ENCODE results near the gene CABP7. TPM values are rescaled to one million over a fixed set of nuclear protein-coding genes. Genes with fewer than 3 reads are reported as not detected.
"Not testable (repeated sequence)": the region's sequence is repeated elsewhere in the genome, so short reads cannot be mapped to it uniquely, and the experiment has no call there.

CABP7 gene
- total RNA-seq, 1 experiment from 2014 or later = not detected

GRCh38 chr22:29744902-29745301, 25.1 kb downstream of the CABP7 start:
- no peak for DNase-seq (ENCODE audit: extremely low read depth, low read depth)

- no peak for DNase-seq (ENCODE audit: extremely low read depth, low read depth)
These were observed 28.0 kb downstream of the CABP7 start for GRCh38 chr22:29747832-29748231.

DNA sequence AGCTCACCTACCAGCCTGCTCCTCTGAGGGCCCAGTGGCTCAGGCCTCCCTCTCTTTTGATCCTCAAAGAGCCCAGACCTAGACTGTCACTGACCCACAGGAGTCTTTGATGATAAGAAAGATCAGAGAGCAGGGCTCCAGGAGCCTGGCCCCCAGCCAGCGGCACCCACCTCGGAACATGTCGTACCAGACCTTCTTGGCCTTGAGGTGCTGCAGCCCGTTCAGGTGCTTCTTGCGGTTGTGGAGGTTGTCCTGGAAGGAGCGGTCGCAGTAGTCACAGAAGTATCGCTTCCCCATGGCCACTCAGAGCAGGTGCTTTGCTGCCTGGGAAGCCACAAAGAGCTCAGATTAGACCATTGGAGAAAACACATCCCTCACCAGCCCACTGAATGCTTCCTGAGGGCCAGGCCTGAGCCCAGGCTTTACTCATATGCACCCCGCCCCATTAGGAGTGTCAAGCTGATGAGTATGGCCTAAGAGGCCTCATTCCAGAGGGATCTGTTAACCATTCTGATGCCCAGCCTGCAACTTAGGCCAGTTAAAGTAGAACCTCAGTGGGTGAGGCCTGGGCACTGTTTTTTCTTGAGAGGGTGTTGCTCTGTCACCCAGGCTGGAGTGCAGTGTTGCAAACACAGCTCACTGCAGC, 28.6 kb downstream of the CABP7 start:
- DNase-seq (ENCODE audit: extremely low read depth, low read depth) = no peak

GRCh38 chr22:29750029-29750428, 30.2 kb downstream of the CABP7 start:
- no peak for DNase-seq (ENCODE audit: extremely low read depth, low read depth)

DNA sequence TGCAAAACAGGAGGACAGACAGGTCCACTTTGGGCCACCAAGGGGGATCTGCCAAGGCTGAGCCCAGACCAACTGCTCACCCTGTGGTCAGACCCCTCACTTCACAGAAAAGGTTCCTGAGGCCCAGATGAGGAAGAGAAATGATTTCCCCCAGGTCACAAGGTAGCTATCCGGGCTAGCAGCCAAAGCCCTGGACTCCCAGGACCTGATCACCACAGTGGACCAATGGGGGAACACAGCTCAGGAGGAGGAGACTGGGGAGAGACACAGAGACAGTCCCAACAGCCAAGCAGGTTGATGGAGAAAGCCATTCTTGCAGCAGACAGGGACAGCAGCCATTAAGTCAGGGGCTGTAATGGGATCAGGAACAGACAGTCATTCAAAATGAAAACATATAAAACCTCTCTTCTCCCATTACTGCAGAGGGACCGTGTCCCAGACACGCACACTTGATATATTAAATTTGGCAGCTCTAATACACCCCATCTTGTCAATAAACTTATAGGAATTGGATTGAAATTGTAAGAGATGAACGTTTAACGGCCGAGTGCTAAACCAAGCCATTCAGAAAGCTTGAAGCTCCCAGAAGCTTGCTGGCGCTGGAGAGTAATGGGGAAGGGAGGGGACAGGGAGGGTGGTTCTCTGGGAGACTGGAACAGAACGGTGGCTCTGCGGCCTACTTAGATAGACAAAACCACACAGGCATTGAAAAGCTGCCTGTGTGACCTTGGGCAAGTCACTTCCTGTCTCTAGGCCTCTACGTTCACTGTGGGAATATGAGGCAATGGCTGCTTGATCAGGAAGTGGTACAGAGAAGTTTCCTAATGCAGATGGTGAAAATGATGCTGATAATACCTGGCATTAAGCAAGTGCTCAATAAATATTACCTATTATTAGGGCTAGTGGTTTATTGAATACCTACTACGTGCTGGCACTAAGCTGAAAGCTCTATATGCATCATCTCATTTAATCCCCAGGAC, 31.0 kb downstream of the CABP7 start:
- no peak for DNase-seq (ENCODE audit: extremely low read depth, low read depth)

DNA sequence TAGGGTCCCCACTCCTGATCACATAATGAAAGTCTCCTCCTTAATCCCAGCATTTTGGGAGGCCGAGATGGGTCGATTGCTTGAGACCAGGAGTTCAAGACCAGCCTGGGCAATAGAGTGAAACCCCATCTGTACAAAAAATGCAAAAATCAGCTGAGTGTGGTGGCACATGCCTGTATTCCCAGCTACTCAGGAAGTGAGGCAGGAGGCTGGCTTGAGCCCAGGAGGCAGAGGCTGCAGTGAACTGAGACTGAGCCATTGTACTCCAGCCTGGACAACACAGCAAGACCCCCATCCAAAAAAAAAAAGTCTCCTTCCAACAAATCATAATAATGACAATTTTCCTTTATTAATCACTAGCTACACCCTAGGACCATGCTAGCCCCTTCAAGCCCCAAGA, 31.9 kb downstream of the CABP7 start:
- DNase-seq (ENCODE audit: extremely low read depth, low read depth) = no peak

DNA sequence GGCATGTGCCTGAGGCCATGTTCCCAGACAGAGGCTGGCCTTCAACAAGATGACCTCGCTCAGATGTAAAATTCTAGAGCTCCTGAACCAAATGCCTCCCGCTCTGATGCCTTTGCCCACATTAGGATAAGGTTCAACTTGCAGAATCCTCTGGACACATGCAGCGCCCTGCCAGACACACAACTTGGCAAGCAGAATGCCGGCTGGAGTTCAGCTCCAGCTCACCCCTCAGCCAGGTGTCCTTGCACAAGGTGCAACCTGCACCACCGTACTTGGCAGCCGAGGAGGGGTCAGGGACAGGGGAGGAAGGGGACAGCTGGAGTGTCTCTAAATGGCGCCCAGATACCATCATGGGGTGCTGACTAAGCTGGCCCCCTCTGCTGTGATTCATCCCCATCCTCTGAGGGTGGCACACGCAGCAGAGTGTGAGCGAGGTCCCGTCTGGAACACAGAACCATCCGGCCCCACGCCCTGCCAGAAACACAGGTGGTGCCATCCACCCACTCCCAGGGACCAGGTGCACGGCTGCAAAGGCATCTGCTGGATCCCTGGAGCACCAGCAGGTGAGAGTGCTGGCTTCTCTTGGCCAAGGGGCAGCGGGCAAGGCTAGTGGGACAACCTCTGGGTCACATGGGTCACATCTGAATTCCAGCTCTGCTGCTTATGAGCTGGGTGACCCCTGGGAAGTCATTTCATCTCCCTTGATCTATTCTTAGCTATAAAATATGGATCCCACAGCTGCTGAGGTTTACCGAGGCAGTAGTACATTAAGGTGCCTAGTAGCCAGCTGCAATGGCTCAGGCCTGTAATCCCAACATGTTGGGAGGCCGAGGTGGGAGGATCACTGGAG, 34.2 kb downstream of the CABP7 start:
- no peak for DNase-seq (ENCODE audit: extremely low read depth, low read depth)

GRCh38 chr22:29754658-29755395, 35.0 kb downstream of the CABP7 start:
- DNase-seq (ENCODE audit: extremely low read depth, low read depth) = not testable (repeated sequence)

DNA sequence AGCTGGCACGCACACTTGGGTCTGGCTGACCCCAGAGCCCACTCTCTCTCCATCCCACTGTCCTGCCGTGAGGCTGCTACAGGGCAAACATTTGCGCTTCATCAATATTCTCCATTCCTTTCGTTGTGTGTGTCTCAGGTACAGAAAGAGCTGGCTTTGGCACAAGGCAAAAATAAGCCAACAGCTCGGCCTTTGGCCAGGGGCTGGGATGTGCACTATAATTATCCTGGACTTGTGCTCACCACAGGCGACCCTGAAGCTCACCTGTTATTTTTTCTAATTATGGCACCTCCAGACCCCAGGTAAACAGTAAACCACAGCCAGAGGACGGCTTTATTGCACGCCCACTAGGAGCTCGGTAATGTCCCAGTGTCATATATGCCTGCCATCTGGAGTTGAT, 36.1 kb downstream of the CABP7 start:
- DNase-seq (ENCODE audit: extremely low read depth, low read depth) = no peak

DNA sequence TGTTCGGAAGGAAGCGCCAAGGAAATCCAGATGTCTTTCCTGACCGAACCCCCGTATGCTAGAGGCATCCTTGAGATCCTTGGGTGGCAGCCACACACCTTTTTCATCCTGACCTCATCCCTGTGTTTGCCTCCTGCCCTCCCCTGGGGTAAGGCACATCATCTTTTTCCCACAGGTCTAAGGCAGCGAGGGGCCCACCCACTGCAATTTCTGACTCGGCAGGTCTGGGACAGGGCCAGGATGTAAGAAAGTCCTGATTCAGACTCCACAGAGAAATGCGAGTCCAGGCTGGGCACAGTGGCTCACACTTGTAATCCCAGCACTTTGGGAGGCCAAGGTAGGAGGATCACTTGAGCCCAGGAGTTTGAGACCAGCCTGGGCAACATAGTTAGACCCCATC, 36.5 kb downstream of the CABP7 start:
- DNase-seq (ENCODE audit: extremely low read depth, low read depth) = no peak

DNA sequence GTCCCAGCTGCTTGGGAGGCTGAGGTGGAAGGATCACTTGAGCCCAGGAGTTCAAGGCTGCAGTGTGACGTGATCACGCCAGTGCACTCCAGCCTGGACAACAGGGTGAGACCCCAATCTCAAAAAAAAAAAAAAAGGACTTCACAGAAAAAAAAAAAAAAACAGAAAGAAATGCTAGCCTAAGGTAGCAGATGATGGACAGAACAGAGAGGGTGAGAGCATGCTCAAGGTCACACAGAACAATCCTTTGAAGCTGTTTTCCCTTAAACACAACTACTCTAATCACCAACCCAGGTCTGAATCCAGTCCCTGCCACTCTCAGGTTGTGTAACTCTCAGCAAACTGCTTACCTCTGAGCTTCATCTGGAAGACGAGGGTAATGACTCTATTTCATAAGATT, 37.3 kb downstream of the CABP7 start:
- no peak for DNase-seq (ENCODE audit: extremely low read depth, low read depth)

DNA sequence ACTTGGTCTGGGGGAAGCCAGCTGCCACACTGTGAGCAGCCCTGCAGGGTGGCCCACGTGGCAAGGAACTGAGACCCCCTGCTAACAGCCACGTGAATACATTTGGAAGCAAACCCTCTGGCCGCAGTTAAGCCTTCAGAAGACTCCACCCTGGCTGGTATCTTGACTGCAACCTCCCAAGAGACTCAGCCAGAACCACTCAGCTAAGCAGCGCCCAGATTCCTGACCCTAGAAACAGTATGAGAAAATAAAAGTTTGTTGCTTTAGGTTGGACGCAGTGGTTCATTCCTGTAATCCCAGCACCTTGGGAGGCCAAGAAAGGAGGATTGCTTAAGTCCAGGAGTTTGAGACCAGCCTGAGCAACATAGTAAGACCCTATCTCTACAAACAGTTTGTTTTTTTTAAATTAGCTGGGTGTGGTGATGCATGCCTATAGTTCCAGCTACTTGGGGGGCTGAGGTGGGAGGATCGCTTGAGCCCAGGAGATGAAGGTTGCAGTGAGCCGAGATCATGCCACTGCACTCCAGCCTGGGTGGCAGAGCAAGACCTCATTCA, 38.3 kb downstream of the CABP7 start:
- DNase-seq (ENCODE audit: extremely low read depth, low read depth) = no peak

DNA sequence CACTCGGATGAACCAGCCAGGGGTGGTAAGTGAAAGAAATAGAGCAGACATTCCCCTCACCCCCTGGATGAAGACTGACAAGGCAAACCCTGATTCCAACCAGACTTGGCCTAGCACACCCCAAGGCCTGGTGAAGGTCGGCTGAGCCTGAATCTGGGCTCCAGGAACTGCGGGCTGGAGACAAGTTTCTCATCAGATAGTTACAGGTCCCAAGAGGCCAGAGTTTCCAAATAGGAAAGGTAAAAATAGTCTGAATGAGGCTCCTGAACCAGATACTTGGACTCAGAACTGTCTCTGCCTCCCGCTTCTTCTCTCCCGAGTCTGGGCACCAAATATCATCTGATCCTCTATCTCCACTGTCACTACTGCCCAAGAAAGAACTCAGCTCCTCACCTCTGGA, 39.2 kb downstream of the CABP7 start:
- DNase-seq (ENCODE audit: extremely low read depth, low read depth) = no peak

DNA sequence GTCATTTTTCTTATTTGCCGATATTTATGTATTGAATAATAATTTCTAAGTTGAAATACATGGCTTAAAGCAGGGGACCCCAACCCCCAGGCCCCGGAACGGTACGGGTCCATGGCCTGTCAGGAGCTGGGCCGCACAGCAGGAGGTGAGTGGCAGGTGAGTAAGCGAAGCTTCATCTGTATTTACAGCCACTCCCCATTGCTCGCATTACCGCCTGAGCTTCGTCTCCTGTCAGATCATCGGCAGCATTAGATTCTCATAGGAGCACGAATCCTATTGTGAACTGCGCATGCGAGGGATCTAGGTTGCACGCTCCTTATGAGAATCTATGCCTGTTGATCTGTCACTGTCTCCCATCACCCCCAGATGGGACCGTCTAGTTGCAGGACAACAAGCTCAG, 42.5 kb downstream of the CABP7 start:
- DNase-seq (ENCODE audit: extremely low read depth, low read depth) = no peak

DNA sequence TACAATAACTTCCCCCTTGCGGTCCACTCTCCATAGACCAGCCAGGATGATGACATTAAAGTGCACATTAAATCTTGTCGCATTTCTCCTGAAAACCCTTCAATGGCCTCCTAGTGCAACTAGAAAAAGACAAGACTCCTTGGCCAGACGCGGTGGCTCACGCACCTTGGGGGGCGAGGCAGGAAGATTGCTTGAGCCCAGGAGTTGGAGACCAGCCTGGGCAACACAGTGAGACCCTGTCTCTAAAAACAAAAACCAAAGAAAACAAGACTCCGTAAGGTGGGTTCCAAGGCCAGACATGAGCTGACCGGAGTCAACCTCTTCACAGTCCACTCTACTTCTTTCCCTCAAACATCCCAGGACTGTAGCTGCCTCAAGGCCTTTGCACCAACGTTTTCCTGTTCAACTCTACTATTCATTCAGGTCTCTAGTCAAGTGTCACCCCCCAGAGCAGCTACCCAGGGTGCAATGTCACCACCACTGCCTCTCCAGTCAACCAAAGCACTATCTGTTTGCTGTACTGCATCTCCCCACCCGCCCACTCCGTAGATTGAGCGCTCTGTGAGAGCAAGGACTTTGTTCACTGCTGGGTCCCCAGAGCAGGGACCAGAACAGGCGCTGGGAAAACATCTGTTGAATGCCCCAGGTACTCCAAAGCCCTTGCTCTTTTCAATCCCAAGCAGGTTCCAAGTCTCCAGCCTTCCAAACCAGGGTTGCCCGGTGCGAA, 46.3 kb downstream of the CABP7 start:
- no peak for DNase-seq (ENCODE audit: extremely low read depth, low read depth)

DNA sequence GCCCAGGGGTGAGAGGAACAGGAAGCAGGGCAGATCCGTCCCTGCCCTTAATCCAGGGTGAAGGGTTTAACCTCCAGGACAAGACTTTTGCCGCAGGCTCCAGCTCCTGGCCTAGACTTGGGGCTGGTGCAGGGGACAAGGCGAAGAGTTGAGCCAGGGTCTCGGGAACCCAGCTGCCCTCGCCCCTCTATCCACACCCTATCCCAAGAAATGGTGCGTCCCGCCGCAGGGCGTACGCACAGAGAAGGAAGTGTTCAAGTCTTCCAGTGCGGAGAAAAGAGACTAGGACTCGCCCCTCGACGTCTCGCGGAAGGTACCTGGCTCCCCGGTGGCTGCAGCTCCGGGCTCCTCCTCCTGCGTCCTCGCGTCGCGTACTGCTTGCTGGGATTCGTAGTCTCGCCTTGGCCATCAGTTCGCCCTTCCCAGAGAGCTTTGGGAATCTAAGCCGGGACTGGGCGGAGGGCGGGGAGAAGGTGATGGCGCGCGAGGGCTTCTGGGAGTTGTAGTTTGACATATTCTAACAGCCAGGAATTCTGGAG, 46.9 kb downstream of the CABP7 start, which contains the start of gene ZMAT5:
Gene ZMAT5 (minus strand): TSS at position 376 of the 539 bp plus-strand sequence. CDS start 18,463 bp downstream, outside the sequence.
- DNase-seq (ENCODE audit: extremely low read depth, low read depth) = peak; percentile 94

- DNase-seq (ENCODE audit: extremely low read depth, low read depth) = peak; percentile 80
These were observed 47.6 kb downstream of the CABP7 start, which contains the start of gene UQCR10 for GRCh38 chr22:29767171-29768051. Gene UQCR10 (plus strand): TSS chr22:29767369. CDS start chr22:29767399, 30 bp downstream.

Data from NCI-H460 (cell line).